Activated CD8-positive, alpha-beta memory T cell treated with anti-CD3 and anti-CD28 coated beads, Interleukin-2, amount 10 ng/mL, durations not matched to agents 7 days and 5 days (primary cell): Measurements from ENCODE around the gene MMP13. TPM values are rescaled to one million over a fixed set of nuclear protein-coding genes. Genes with fewer than 3 reads are reported as not detected.
"Not testable (repeated sequence)": the region's sequence is repeated elsewhere in the genome, so short reads cannot be mapped to it uniquely, and the experiment has no call there.

Source experiments
- ATAC-seq: fragments of 150-1000 bp; cut with Tn5 transposase; one replicate; pipeline ENCODE4 v1.10.0; 2021; ENCODE audit warnings: moderate library complexity
- CTCF ChIA-PET: fragments of 350-600 bp; sonication (Branson Sonifier 250); formaldehyde crosslinking; loops from one replicate; lab custom pipeline; 2021; ENCODE audit warnings: antibody characterized with exemption; lab: Charles Lee
- DNase-seq: peaks from one replicate; pipeline ENCODE4 v3.0.0-alpha.2; 2020
- H3K27ac Mint-ChIP-seq: one replicate; pipeline ENCODE4 v1.8.0; 2021; ENCODE audit warnings: mild to moderate bottlenecking, mixed read lengths
- H3K27me3 Mint-ChIP-seq: one replicate; pipeline ENCODE4 v1.8.0; 2021; ENCODE audit warnings: mixed read lengths
- H3K36me3 Mint-ChIP-seq: one replicate; pipeline ENCODE4 v1.8.0; 2021; ENCODE audit warnings: mild to moderate bottlenecking, mixed read lengths
- H3K4me1 Mint-ChIP-seq: one replicate; pipeline ENCODE4 v1.8.0; 2021; ENCODE audit warnings: mixed read lengths
- H3K4me3 Mint-ChIP-seq: one replicate; pipeline ENCODE4 v1.8.0; 2021; ENCODE audit warnings: mild to moderate bottlenecking, moderate library complexity, mixed read lengths
- H3K9me3 Mint-ChIP-seq: one replicate; pipeline ENCODE4 v1.8.0; 2022; ENCODE audit warnings: low read depth, mixed read lengths
- total RNA-seq, 2 experiments: library from RNA; stranded (reverse); gene quantifications; one replicate each; pipeline ENCODE4 v1.2.3, GENCODE V29; 2021

MMP13 gene
- total RNA-seq, 2 experiments from 2014 or later, result not detected

DNA sequence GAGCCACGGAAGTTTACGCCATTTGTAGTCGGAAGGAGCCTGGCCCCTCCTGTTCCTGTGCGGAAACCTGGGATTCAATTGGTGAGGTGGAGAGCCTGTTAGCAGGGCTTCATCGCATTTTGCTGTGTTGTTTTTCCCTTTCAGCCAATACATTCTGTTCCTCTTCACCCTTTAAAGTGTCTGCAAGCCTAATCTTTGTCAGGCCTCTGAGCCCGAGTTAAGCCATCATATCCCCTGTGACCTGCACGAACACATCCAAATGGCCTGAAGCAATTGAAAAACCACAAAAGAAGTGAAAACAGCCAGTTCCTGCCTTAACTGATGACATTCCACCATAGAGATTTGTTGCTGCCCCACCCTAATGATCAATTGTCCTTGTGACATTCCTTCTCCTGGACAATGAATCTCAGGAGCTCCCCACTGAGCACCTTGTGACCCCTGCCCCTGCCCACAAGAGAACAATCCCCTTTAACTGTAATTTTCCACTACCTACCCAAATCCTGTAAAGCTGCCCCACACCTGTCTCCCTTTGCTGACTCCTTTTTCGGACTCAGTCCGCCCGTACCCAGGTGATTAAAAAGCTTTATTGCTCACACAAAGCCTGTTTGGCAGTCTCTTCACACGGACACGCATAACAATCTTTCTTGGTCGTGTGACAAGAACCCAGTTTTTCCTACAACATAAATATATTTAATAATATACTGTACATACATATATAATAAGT is 43.6 kb downstream of the MMP13 start:
- no peaks in the 10 kb centered on the region for H3K36me3 Mint-ChIP-seq
- DNase-seq, result no peak
- H3K4me3 Mint-ChIP-seq, result no peak overlapping the region
- CTCF ChIA-PET, result interaction anchor here (1.6 kb wide), 1 partner anchor 521 kb away, joined by 3 read pairs; no protein-coding TSS in a partner anchor
- peaks cover 16% of the 10 kb centered on the region for H3K27me3 Mint-ChIP-seq
- H3K9me3 Mint-ChIP-seq, result no peaks in the 10 kb centered on the region
- no peaks in the 10 kb centered on the region for H3K4me1 Mint-ChIP-seq
- no peak for ATAC-seq
- H3K27ac Mint-ChIP-seq, result no peak overlapping the region

DNA sequence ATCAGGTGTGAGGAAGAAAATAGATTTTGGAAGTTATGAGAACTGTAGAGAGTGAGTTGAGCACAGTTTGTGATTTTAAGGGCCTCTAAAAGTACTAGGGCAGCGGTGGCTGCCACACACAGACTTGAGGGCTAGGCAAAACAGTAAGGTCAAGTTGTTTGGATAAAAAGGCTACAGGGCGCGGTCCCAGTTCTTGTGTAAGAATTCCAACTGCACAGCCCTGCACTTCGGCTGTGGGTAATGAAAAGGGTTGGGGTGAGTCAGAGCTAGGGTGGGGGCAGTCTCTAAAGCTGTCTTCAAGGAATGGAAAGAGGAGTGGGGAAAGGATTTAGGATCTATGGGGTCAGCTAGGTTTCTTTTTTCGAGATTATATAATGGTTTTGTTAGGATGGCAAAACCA is 49.7 kb downstream of the MMP13 start:
- H3K27ac Mint-ChIP-seq, H3K4me3 Mint-ChIP-seq, CTCF ChIA-PET, H3K27me3 Mint-ChIP-seq, DNase-seq, H3K4me1 Mint-ChIP-seq, H3K36me3 Mint-ChIP-seq, H3K9me3 Mint-ChIP-seq, ATAC-seq: not testable (repeated sequence)

DNA sequence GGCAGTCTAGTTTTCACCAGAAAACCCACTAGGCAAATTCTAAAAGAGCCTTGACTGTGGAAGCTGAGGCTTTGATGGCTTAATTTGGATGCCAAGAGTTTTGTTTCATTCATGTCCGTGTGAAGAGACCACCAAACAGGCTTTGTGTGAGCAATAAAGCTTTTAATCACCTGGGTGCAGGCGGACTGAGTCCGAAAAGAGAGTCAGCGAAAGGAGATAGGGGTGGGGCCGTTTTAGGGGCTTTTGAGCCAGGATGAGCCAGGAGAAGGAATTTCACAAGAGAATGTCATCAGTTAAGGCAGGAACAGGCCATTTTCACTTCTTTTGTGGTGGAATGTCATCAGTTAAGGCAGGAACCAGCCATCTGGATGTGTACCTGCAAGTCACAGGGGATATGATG is 51.6 kb downstream of the MMP13 start:
- ATAC-seq, H3K27ac Mint-ChIP-seq, DNase-seq, H3K27me3 Mint-ChIP-seq, H3K36me3 Mint-ChIP-seq, CTCF ChIA-PET, H3K4me1 Mint-ChIP-seq, H3K4me3 Mint-ChIP-seq, H3K9me3 Mint-ChIP-seq: not testable (repeated sequence)

DNA sequence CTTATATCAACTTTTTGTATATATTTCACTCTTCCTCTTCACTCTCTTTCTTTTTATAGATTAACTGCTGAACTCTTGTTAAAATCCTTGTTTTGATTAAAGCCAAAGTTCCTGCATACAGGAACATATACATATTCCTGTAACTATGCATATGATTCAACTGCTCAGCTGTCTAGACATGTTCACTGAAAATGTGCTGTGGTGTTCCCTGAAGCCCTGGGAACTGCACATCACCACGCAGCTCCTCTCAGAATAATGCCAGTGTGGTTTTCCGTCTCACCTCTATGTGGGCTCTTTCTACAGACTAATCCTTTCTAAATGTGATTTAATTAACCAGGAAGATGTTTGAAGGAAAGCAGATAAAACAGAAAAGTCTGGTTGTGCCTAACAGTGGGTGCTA is 55.2 kb downstream of the MMP13 start:
- H3K27ac Mint-ChIP-seq, result no peak overlapping the region
- H3K4me1 Mint-ChIP-seq, result no peaks in the 10 kb centered on the region
- no peak for DNase-seq
- peaks cover 2% of the 10 kb centered on the region for H3K9me3 Mint-ChIP-seq
- CTCF ChIA-PET, result no interaction called here
- no peak for ATAC-seq
- no peak overlapping the region for H3K4me3 Mint-ChIP-seq
- H3K27me3 Mint-ChIP-seq, result peaks cover 4% of the 10 kb centered on the region
- H3K36me3 Mint-ChIP-seq, result no peaks in the 10 kb centered on the region

Other genes with a start within 250 kb of the MMP13 start
- not detected for gene MMP27, start 250.0 kb downstream of the MMP13 start, total RNA-seq
- not detected for gene MMP8, start 230.8 kb downstream of the MMP13 start, total RNA-seq
- under 1 TPM in 1 of 2 experiments, not detected in 1; 0.33 TPM for gene MMP10, start 175.1 kb downstream of the MMP13 start, total RNA-seq
- not detected for gene MMP1, start 157.6 kb downstream of the MMP13 start, total RNA-seq
- not detected for gene MMP3, start 112.1 kb downstream of the MMP13 start, total RNA-seq
- not detected for gene MMP12, start 80.8 kb downstream of the MMP13 start, total RNA-seq
- 10 to 100 TPM; 38.4 to 51.3 TPM for gene DCUN1D5, start 136.4 kb upstream of the MMP13 start, total RNA-seq
- gene DYNC2H1, start 153.7 kb upstream of the MMP13 start, total RNA-seq, result 1 to 10 TPM; 4.3 to 4.9 TPM